NCI-H1105 treated with DMSO at 0.1 percent for 48 hours (cell line): ENCODE measurements around the gene CCSER2.
"Not testable (repeated sequence)": the region's sequence is repeated elsewhere in the genome, so short reads cannot be mapped to it uniquely, and the experiment has no call there.

Experiments
- DNase-seq: peaks from one replicate; lab custom pipeline; 2025; lab: John Stamatoyannopoulos, UW

Gene CCSER2

GRCh38 chr10:84456126-84456525 lies 127.7 kb downstream of the CCSER2 start:
- no peak for DNase-seq

DNA sequence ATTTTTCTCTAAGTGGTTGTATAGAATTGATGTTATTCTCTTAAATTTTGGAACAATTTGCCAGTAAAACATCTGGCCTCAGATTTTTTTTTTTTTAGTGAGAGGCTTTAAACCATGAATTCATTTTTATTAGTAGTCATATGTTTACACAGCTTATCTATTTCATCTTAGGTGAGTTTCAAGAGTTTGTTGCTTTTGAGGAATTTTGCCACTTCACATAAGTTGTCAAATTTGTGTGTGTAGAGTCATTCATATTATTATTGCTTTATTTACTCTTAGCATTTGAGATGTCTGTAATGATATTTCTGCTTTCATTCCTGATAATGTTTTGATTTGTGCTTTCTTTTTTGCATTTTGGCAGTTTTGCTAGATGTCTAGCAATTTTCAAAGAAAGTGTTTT lies 132.1 kb downstream of the CCSER2 start:
- no peak for DNase-seq

GRCh38 chr10:84469470-84469869 lies 141.1 kb downstream of the CCSER2 start:
- DNase-seq: no peak

GRCh38 chr10:84473136-84473535 lies 144.7 kb downstream of the CCSER2 start:
- no peak for DNase-seq

- no peak for DNase-seq
Measured at GRCh38 chr10:84477398-84478128, 149.2 kb downstream of the CCSER2 start.

DNA sequence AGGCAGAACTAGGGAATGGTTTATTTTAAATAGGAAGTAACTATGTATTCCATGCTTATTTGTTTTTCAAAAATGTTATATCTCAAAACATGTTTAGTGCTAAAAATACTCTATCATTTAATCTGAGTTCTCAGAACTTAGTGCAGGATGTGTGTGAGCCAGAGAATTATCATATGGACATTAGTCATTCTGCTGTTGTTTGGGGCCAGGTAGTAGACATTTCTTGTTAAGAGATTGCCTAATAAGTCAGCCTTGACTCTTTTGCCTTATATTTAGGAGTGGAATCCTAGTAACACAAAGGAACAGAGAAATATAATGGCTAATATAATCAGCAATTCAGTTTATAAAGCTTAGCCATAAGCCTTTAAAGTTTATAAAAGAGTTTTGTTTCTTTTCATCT lies 149.8 kb downstream of the CCSER2 start:
- no peak for DNase-seq

- no peak for DNase-seq
Measured at GRCh38 chr10:84478679-84479078, 150.3 kb downstream of the CCSER2 start.

DNA sequence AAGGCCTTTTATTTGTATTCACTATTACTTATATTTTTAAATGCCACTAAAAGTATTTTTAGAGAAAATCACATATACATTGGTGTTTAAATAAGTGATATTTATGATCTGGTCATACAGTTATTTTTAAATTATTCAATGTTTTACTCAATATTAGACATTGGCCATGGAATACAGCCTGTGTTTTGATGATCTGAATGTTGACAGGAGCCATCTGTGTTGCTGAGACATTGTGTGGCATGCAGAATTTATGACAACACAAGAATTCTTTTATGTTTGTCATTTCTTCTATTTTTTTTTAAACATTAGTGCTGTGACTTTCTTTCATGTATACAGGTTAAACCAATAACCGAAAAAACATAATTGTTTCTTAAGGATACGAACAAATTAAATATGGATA lies 156.2 kb downstream of the CCSER2 start:
- no peak for DNase-seq

DNA sequence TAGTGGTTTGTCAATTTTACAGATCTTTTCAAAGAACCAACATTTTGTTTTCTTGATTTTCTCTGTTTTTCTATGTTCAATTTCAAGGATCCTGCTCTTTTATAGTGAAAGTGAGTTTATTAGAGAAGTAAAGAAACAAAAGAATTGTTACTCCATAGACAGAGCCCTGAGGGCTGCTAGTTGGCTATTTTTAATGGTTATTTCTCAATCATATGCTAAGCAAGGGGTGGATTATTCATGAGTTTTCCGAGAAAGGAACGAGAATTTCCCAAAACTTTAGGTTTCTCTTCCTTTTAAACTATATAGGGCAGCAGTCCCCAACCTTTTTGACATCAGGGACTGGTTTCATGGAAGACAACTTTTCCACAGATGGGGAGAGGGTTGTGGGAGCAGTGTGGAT lies 165.0 kb downstream of the CCSER2 start:
- no peak for DNase-seq

DNA sequence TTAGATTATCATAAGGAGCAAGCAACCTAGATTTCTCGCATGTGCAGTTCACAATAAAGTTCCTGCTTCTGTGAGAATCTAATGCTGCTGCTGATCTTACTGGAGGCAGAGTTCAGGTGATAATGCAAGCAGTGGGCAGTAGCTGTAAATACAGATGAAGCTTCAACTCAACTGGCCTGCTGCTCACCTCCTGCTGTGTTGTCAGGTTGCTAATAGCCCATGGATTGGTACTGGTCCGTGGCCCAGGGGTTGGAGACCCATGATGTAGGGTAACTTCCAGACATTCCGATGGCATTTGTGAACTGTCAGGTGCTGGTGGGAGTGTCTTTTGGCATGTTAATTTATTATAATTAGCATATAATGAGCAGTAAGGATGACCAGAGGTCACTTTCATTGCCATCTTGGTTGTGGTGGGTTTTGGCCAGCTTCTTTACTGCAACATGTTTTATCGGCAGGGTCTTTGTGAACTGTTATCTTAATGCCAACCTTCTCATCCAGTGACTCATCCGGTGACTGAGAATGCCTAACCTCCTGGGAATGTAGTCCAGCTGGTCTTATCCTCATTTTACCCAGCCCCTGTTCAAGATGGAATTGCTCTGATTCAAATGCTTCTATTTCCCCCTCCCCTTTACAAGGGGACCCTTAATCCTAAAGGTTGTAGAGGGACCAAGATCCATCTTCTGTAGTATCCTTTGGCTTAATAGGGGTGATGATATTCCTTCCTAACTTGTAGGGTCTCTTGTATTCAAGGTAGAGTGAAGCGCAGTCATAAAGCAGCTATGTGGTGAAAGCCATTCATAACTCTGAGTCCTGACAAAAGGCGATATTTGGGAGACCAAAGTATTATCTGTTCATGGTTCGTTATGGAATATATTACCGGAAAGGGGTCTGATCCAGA lies 165.8 kb downstream of the CCSER2 start:
- no peak for DNase-seq

- no peak for DNase-seq
Measured at GRCh38 chr10:84494849-84495180, 166.4 kb downstream of the CCSER2 start.

DNA sequence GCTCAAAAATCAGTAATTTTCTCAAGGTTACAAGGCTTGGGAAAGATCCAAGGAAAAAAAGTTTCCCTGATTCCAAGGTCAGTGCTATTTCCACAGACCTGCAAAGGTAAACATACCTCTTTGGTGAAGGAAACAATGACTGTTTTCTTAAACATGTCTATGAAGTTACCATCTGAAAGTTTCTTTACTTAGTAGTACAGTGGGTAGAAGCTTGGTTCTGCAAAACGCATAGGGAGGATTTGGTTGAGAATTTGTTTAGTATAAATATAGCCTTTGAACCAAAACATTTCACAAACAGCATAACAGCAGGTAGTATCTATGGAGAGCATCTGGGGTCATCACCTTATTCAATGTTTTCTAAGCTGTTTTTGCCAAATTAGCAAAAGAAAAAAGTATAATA lies 169.6 kb downstream of the CCSER2 start:
- DNase-seq: no peak

- not testable (repeated sequence) for DNase-seq
Measured at GRCh38 chr10:84499039-84499438, 170.7 kb downstream of the CCSER2 start.

DNA sequence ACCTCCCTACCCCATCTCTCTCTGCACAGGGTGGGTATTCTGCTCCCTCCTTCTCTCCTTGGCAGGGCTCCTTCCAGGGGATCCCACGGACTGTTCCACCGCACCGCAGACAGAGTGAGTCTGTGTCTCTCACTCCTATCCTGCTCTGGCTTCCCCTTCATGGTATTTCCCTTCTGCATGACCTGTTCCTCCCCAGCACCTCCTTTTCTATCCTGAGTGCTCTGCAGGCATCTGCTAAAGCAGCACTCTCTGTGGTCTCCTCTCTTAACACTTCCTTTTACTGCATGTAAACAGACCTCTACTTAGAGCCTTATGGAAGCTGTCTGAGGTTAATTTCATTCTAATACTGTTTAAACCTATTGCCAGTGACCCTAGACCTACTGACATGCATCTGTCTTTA lies 171.5 kb downstream of the CCSER2 start:
- no peak for DNase-seq

- DNase-seq: no peak
Measured at GRCh38 chr10:84510121-84510520, 181.7 kb downstream of the CCSER2 start.

GRCh38 chr10:84511106-84511505 lies 182.7 kb downstream of the CCSER2 start:
- no peak for DNase-seq

DNA sequence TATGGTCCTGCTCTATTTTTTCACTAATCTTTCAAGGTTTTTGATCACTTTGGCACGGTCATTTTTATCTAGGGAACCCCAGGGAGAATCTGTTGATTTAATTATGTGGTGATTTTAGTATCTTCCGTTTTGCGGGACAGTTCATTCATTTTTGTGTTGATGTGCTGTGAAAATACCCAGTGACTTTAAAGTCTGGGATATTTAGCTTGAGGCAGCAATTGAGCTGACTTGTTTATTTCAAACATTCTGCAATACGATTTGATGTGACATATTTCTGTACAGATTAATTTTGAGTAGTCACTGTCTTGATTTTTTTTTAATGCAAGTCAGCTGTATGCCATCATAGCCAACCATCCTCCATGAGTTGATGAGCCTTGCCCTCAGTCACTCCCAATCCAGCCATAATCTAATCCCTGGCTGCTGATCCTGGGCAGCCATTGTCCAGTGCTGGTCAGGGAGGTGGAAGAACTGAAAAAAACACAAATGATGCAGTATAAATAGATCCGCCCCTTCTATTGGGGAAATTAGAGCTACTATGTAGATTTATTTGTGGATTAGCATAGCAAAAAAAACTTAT lies 183.4 kb downstream of the CCSER2 start:
- no peak for DNase-seq

DNA sequence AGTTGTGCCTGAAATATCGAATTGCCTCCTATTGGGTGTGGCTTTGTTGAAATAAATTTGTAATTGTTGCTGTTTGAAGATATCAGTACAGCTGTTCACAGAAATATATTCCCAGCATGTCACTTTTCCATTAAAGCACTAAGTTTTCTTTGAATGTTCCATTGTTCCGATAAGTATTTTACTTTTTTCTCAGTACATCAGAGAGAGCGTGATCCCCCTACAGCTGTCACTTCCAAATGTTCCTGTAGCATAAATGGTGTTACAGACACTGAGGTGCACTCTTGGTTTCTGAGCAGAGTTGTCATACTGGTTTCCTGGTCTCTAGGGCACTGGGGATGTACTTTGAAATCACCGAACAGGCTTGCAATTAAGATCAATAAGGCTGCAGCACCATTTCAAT lies 189.2 kb downstream of the CCSER2 start:
- no peak for DNase-seq

DNA sequence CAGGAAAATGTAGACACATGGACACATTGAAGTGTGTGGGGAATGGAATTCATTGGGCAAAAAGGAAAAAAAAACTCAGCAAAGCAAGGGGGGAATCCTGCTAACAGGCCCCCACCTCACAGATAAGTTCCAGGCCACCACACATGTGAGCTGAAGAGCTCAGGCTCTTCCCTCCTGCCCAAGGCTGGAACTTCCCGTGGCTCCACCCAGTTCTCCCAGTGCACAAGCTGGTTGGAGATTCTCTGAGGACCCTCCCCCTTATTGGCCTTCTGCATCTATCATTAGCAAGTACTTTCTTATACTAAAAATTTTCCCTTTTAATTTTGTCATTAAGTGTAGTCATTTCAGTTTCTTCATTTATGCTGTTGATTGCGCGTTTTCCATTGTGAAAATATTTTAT lies 190.8 kb downstream of the CCSER2 start:
- DNase-seq: no peak

DNA sequence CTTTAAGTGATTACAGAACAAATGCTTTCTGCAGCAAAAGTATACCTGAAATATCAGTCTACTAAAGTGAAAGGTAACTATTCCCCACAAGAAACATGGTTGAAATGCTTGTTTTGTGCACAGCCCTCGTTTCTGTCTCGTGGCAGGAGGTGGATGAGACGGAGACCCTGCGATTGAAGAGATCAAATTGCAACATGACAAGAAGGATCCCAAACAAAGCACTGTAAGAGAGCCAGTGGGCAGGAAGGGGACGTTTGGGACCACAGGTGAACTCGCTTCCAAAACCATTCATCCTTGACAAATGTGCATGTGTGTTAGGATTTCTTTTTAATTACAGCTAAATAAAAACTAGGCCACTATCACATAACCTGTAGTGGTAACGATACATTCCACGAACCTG lies 192.6 kb downstream of the CCSER2 start:
- no peak for DNase-seq

DNA sequence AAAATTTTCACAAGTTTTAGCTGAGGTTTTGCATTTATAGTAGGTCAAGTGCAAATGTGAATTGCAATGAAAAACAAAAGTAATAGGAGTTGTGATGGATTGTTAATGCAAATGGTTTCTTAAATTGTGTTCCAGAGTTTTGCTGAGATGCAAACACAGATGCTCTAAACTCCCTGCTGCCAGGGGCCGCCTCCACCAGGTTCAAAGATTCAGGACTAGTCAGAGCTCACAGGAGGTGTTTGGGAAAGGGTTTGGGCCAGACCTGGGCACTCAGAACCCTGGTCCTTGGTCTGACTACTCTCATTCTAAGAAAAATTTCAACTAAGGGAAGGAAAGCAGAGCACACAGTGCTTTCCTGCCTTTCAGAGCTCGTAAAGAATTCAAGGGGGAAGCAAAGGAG lies 193.1 kb downstream of the CCSER2 start:
- no peak for DNase-seq

DNA sequence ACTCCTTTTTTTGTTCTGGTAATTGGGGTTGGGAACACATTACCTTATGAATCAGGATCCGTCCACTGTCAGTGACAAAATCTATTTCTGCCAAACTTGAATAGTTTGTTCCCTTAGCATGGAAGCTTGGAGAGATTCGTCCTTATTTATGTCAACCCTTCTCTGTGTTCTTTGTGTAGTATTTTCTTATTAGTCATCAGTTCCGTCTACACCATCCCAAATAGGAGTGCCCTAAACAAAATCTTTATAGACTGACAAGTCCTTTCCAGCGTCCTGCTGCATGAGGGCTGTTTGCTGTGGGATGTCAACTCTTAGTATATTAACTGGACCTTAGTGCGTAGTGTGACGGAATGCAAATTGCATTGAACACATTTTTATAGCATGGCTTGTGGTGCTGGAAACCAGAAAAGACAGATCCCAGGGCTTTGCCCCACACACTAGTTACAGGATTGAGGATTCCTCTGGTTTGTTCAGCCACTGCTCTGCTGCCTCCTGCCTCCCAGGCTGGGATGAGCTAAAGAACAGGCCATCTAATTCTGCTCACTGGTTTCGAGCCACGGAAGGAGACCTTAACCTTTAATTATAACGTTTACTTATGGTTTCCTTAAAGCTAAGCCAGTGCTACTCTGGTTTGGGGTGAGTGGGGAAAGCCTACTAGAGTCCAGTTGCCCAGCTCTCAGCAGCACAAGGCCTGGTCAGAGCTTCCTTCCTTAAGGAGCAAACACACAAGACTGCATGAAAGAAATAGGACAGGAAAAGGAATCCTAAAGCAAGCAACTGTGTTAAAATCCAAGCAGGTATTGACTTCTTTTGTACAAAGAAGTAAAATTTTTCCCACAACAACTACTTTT lies 194.4 kb downstream of the CCSER2 start:
- no peak for DNase-seq
